Esophagus squamous epithelium (tissue), 4 donors: ENCODE measurements around the gene FGF18.

Source experiments
- CTCF ChIP-seq, 6 experiments: fragments of 450-650 bp in 4 of 6; fragments of 200-600 bp in 2 of 6; sonication (generic) in 2 of 6; IDR thresholded peaks; one replicate each; pipeline ENCODE4 v1.5.1; 2016 to 2019; ENCODE audit warnings: antibody characterized with exemption in 6 of 6, mild to moderate bottlenecking in 4 of 6, moderate library complexity in 4 of 6
- POLR2A ChIP-seq, 4 donors: fragments of 450-650 bp; IDR thresholded peaks; one replicate each; pipeline ENCODE4 v1.6.1; 2017; ENCODE audit warnings: antibody characterized with exemption in 4 of 4, mild to moderate bottlenecking in 4 of 4, moderate library complexity in 3 of 4

DNA sequence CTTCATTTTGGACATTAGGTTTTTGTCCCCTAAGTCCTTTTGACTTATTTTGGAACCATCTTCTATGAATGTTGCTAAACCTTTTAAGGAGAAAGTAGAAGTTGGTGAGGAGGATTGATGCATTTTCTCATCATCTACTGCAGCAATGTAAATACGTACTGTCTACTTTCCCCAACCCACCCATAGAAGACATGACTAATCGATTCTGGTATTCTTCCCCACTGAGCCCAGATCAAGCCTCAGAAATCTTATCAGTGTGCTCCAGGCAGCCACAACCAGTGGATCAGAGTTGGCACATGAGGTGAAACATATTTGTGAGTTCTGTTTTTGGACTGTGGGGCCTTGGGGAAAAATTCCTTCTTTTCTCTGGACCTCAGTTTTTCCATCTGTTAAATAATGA, 57.7 kb downstream of the FGF18 start:
- TF ChIP-seq CTCF (IDR thresholded peaks at IDR 0.05) (no peak), POLR2A (IDR thresholded peaks at IDR 0.05) (no peak)
